GM19468 (cell line): ENCODE measurements around the gene TMEM131.

Experiments
- ATAC-seq: cut with Tn5 transposase; IDR thresholded peaks from one replicate; pipeline ENCODE4 v1.9.1; 2021; ENCODE audit warnings: mild to moderate bottlenecking, moderate library complexity, moderate number of reproducible peaks; ENCODE audit not compliant: unreplicated experiment; ENCODE audit errors: extremely low read depth

TMEM131 gene

GRCh38 chr2:97749581-97749980 lies 246.2 kb downstream of the TMEM131 start:
- ATAC-seq = no peak

GRCh38 chr2:97747716-97748115 lies 248.0 kb downstream of the TMEM131 start:
- no peak for ATAC-seq

- ATAC-seq = no peak
These were observed 248.5 kb downstream of the TMEM131 start for GRCh38 chr2:97747285-97747684.

GRCh38 chr2:97745474-97746174 lies 250.1 kb downstream of the TMEM131 start:
- ATAC-seq = no peak

GRCh38 chr2:97743913-97744312 lies 251.8 kb downstream of the TMEM131 start:
- ATAC-seq = no peak

GRCh38 chr2:97742381-97742847 lies 253.3 kb downstream of the TMEM131 start:
- ATAC-seq = no peak

GRCh38 chr2:97741686-97742085 lies 254.1 kb downstream of the TMEM131 start:
- ATAC-seq = no peak

GRCh38 chr2:97741251-97741650 lies 254.5 kb downstream of the TMEM131 start:
- ATAC-seq = no peak

- no peak for ATAC-seq
These were observed 255.1 kb downstream of the TMEM131 start for GRCh38 chr2:97740590-97741182.

- no peak for ATAC-seq
These were observed 255.9 kb downstream of the TMEM131 start for GRCh38 chr2:97739893-97740245.

GRCh38 chr2:97739020-97739892 lies 256.5 kb downstream of the TMEM131 start:
- ATAC-seq = no peak

GRCh38 chr2:97738179-97739019 lies 257.3 kb downstream of the TMEM131 start:
- ATAC-seq = no peak

GRCh38 chr2:97737421-97738178 lies 258.1 kb downstream of the TMEM131 start:
- ATAC-seq = no peak

- ATAC-seq = no peak
These were observed 259.0 kb downstream of the TMEM131 start for GRCh38 chr2:97736608-97737330.

- no peak for ATAC-seq
These were observed 259.6 kb downstream of the TMEM131 start for GRCh38 chr2:97736185-97736584.

- ATAC-seq = no peak
These were observed 260.6 kb downstream of the TMEM131 start for GRCh38 chr2:97735161-97735561.

- no peak for ATAC-seq
These were observed 261.4 kb downstream of the TMEM131 start for GRCh38 chr2:97734061-97735051.
